Loucy (cell line): ENCODE results near the gene SFXN5.

Source experiments
- H2AFZ ChIP-seq: fragments of 200-600 bp; sonication (generic); 2 replicates; pipeline ENCODE4 v1.6.0; 2016; ENCODE audit warnings: antibody characterized with exemption, mild to moderate bottlenecking, low read length, moderate library complexity
- H3F3A ChIP-seq: fragments of 200-600 bp; 2 replicates; pipeline ENCODE4 v1.6.0; 2016; ENCODE audit warnings: antibody characterized with exemption, low read depth, mild to moderate bottlenecking
- H3K27me3 ChIP-seq: fragments of 200-600 bp; sonication (generic); 2 replicates; pipeline ENCODE4 v1.6.1; 2014; ENCODE audit warnings: low read length, mild to moderate bottlenecking; ENCODE audit not compliant: insufficient read depth, poor library complexity, severe bottlenecking
- H3K36me3 ChIP-seq: fragments of 200-600 bp; sonication (generic); 2 replicates; pipeline ENCODE4 v1.6.1; 2016; ENCODE audit warnings: low read length; ENCODE audit not compliant: insufficient read depth
- H3K4me1 ChIP-seq: fragments of 200-600 bp; sonication (generic); 2 replicates; pipeline ENCODE4 v1.5.1; 2014; ENCODE audit warnings: low read length, mild to moderate bottlenecking; ENCODE audit not compliant: insufficient read depth, poor library complexity, severe bottlenecking
- H3K4me2 ChIP-seq: fragments of 200-600 bp; sonication (generic); 2 replicates; pipeline ENCODE4 v1.6.0; 2014; ENCODE audit warnings: antibody characterized with exemption, low read length, low read depth, mild to moderate bottlenecking; ENCODE audit not compliant: poor library complexity, severe bottlenecking
- H3K4me3 ChIP-seq: fragments of 200-600 bp; sonication (generic); 2 replicates; pipeline ENCODE4 v1.5.1; 2014; ENCODE audit warnings: low read length, mild to moderate bottlenecking, mixed read lengths; ENCODE audit not compliant: poor library complexity, severe bottlenecking
- H3K79me2 ChIP-seq: fragments of 200-600 bp; sonication (generic); 2 replicates; pipeline ENCODE4 v1.6.1; 2014; ENCODE audit warnings: low read length; ENCODE audit not compliant: insufficient read depth
- H3K9ac ChIP-seq: fragments of 200-600 bp; sonication (generic); 2 replicates; pipeline ENCODE4 v1.6.0; 2014; ENCODE audit warnings: mild to moderate bottlenecking, low read depth, low read length, moderate library complexity; ENCODE audit not compliant: poor library complexity, severe bottlenecking
- H3K9me2 ChIP-seq: fragments of 200-600 bp; sonication (generic); replicated peaks from 2 replicates; pipeline ENCODE4 v1.6.1; 2016; ENCODE audit warnings: low read depth, low read length, mixed read lengths
- H3K9me3 ChIP-seq: fragments of 200-600 bp; sonication (generic); 2 replicates; pipeline ENCODE4 v1.6.1; 2014; ENCODE audit warnings: mild to moderate bottlenecking, antibody characterized with exemption, low read length, low read depth; ENCODE audit not compliant: insufficient read depth
- H4K20me1 ChIP-seq: fragments of 200-600 bp; sonication (generic); 2 replicates; pipeline ENCODE4 v1.6.0; 2014; ENCODE audit warnings: antibody characterized with exemption, low read length, mild to moderate bottlenecking; ENCODE audit not compliant: insufficient read depth, poor library complexity, severe bottlenecking
- EZH2phosphoT487 ChIP-seq: fragments of 200-600 bp; IDR thresholded peaks from 2 replicates; pipeline ENCODE4 v1.6.1; 2018; ENCODE audit warnings: antibody characterized with exemption, mild to moderate bottlenecking, moderate library complexity, borderline replicate concordance
- TF ChIP-seq, protein P1 (sequence below): fragments of 200-600 bp; sonication (generic); conservative IDR thresholded peaks from 2 replicates; pipeline ENCODE4 v1.5.1; 2014; ENCODE audit warnings: mild to moderate bottlenecking, antibody characterized with exemption, low read length

Gene SFXN5

DNA sequence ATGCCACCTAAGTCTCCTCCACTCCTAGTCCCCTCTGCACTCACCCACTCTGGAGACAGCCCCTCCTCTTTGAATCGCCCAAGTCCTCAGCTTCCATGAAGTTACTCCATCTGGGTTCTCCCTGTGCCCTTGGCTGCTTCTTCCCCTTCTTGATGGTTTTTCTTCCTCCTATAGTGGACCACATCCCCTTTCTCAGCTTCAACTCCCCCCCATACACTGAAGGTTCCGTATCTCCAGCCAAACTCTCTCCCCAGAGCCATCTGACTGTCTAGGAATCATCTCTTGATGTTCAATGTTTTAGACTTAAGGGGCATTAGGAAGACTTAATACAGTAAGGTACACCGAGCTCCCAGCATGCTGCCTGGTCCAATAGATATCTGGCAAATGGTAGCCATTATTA, 114.6 kb downstream of the SFXN5 start:
- Histone ChIP-seq H2AFZ (no peak overlapping the region), H4K20me1 (peaks cover 22% of the 10 kb centered on the region), H3K4me2 (peak overlapping the region; percentile 93), H3K27me3 (no peaks in the 10 kb centered on the region), H3K4me1 (peaks cover 48% of the 10 kb centered on the region), H3K9ac (no peak overlapping the region), H3K9me3 (no peaks in the 10 kb centered on the region), H3K79me2 (peaks cover 47% of the 10 kb centered on the region), H3K9me2 (no peaks in the 10 kb centered on the region), H3K36me3 (no peaks in the 10 kb centered on the region), H3F3A (no peaks in the 10 kb centered on the region), H3K4me3 (peak overlapping the region; percentile 86)
- TF ChIP-seq, protein P1, sequence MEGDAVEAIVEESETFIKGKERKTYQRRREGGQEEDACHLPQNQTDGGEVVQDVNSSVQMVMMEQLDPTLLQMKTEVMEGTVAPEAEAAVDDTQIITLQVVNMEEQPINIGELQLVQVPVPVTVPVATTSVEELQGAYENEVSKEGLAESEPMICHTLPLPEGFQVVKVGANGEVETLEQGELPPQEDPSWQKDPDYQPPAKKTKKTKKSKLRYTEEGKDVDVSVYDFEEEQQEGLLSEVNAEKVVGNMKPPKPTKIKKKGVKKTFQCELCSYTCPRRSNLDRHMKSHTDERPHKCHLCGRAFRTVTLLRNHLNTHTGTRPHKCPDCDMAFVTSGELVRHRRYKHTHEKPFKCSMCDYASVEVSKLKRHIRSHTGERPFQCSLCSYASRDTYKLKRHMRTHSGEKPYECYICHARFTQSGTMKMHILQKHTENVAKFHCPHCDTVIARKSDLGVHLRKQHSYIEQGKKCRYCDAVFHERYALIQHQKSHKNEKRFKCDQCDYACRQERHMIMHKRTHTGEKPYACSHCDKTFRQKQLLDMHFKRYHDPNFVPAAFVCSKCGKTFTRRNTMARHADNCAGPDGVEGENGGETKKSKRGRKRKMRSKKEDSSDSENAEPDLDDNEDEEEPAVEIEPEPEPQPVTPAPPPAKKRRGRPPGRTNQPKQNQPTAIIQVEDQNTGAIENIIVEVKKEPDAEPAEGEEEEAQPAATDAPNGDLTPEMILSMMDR, result no peak
- no peak for TF ChIP-seq EZH2phosphoT487

DNA sequence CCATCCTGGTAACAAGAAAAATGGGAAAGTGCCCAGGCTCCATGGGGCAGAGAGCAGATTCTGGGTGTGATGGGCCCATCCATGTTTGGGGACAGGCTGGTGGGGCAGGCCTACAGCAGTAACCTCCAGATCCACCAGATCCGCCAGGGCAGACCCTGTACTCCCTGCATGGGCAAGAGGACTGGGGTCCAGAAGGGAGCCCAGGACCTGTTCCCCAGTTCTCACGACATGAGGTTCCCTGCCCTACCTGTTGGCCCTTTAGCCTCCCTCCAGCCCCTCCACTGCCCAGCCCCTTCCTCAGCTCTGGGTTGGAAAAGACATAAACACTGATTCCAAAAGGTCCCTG, 115.5 kb downstream of the SFXN5 start:
- peaks cover 48% of the 10 kb centered on the region for H3K4me1 ChIP-seq
- H3K9ac ChIP-seq, result peak overlapping the region; percentile 90
- TF ChIP-seq, protein P1, result no peak
- H3K36me3 ChIP-seq, result no peaks in the 10 kb centered on the region
- H3K79me2 ChIP-seq, result peaks cover 47% of the 10 kb centered on the region
- H2AFZ ChIP-seq, result no peak overlapping the region
- no peaks in the 10 kb centered on the region for H3K9me3 ChIP-seq
- H4K20me1 ChIP-seq, result peaks cover 22% of the 10 kb centered on the region
- peak overlapping the region; percentile 86 for H3K4me3 ChIP-seq
- no peaks in the 10 kb centered on the region for H3K9me2 ChIP-seq
- H3F3A ChIP-seq, result no peaks in the 10 kb centered on the region
- H3K4me2 ChIP-seq, result peak overlapping the region; percentile 93
- H3K27me3 ChIP-seq, result no peaks in the 10 kb centered on the region

DNA sequence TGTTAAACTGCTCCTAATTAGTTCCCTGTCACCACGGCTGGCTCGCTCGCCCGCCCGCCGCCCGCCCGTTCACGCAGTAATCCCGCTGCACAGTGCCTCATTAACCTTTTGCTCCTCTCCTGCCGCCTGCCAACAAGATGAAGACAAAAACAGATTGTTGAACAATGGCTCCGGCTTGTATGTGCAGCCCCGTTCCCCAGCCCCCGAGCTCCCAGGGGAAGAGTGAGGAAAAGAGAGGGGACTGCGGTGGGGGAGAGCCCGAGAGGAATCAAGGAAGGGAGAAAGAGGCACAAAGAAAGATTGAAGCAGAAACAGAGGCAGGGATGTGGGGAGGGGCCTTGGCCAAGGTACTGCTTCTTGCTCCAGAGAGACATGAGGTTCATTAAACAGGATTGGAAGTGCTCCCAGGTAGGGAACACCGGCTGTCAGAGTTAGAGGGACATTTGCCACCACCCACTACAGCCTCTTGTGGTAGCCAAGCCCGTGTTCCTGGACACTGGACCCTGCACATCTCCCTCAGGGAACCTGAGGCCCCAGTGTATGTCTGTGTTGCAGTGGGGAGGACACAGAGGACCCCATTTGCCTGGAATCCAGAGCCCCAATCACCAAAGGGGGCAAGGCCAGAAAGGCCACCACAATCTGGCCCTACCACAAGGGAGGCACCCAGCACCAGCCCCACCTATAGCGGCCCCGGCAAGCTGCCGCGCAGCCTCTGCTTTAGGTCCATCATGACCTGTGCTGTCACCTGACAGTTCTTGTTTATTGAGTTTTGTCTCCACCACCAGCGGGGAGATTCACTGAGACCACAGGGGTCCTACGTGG, 116.1 kb downstream of the SFXN5 start:
- no peaks in the 10 kb centered on the region for H3K27me3 ChIP-seq
- H2AFZ ChIP-seq, result no peak overlapping the region
- H3K4me2 ChIP-seq, result peak overlapping the region; percentile 93
- H3K9ac ChIP-seq, result peak overlapping the region; percentile 90
- H3F3A ChIP-seq, result no peaks in the 10 kb centered on the region
- TF ChIP-seq EZH2phosphoT487, result no peak
- TF ChIP-seq, protein P1, result no peak
- peak overlapping the region; percentile 86 for H3K4me3 ChIP-seq
- no peaks in the 10 kb centered on the region for H3K9me3 ChIP-seq
- no peaks in the 10 kb centered on the region for H3K36me3 ChIP-seq
- no peaks in the 10 kb centered on the region for H3K9me2 ChIP-seq
- H3K4me1 ChIP-seq, result peaks cover 48% of the 10 kb centered on the region
- H3K79me2 ChIP-seq, result peaks cover 47% of the 10 kb centered on the region
- peaks cover 22% of the 10 kb centered on the region for H4K20me1 ChIP-seq
